Glutamatergic neuron (in vitro differentiated cells): Measurements from ENCODE around the gene FARS2. TPM values are rescaled to one million over a fixed set of nuclear protein-coding genes. Genes with fewer than 3 reads are reported as not detected.

Experiments used
- DNase-seq: peaks from one replicate; pipeline ENCODE4 v3.0.0; 2022
- H3K27ac Mint-ChIP-seq: one replicate; pipeline ENCODE4 v1.8.0; 2020; ENCODE audit warnings: mild to moderate bottlenecking, mixed read lengths, inconsistent platforms; ENCODE audit not compliant: unreplicated experiment
- H3K27me3 Mint-ChIP-seq: one replicate; pipeline ENCODE4 v1.8.0; 2020; ENCODE audit warnings: mild to moderate bottlenecking, moderate library complexity, mixed read lengths, inconsistent platforms; ENCODE audit not compliant: unreplicated experiment
- H3K36me3 Mint-ChIP-seq: one replicate; pipeline ENCODE4 v1.8.0; 2020; ENCODE audit warnings: mild to moderate bottlenecking, mixed read lengths, inconsistent platforms; ENCODE audit not compliant: unreplicated experiment
- H3K4me1 Mint-ChIP-seq: one replicate; pipeline ENCODE4 v1.8.0; 2020; ENCODE audit warnings: mild to moderate bottlenecking, low read depth, mixed read lengths, inconsistent platforms; ENCODE audit not compliant: unreplicated experiment
- H3K4me3 Mint-ChIP-seq: one replicate; pipeline ENCODE4 v1.8.0; 2020; ENCODE audit warnings: mild to moderate bottlenecking, mixed read lengths, inconsistent platforms; ENCODE audit not compliant: unreplicated experiment
- H3K9me3 Mint-ChIP-seq: one replicate; pipeline ENCODE4 v1.8.0; 2020; ENCODE audit warnings: mild to moderate bottlenecking, moderate library complexity, mixed read lengths, inconsistent platforms; ENCODE audit not compliant: unreplicated experiment
- total RNA-seq: library from RNA; stranded (reverse); fragmentation: NEBNext Ultra II Directional; extraction: Animal tissue kit (Norgen Biotek cat#: 25700); gene quantifications from one replicate; pipeline ENCODE4 v1.2.1, GENCODE V29; 2021; ENCODE audit not compliant: unreplicated experiment
- TF ChIP-seq, protein P1 (sequence below): fragments of 200-600 bp; sonication (generic); IDR thresholded peaks from one replicate; pipeline ENCODE4 v1.5.0; 2021; ENCODE audit not compliant: partially characterized antibody, unreplicated experiment

The FARS2 gene
- total RNA-seq, 1 donor from 2014 or later, result 14.2 TPM

DNA sequence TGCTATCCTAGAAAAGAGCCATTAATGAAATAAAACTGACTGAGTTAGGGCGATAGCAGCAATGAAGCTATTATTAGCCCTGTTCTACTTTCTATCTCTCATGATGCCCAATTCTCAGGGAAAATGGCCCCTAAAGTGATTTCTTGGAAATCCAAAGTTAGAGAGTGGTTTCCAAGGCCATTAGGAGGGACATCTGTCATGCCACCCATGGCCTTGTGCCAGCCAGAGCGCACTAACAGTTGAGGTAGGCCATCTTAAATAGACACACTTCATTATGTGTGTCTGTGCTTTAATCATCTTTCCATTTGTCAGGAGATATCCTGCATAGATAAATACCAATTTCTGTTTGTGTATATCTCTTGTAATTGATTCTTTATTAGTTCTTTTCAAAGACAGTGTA, 483.8 kb downstream of the FARS2 start:
- H3K27ac Mint-ChIP-seq, result no peak overlapping the region
- H3K9me3 Mint-ChIP-seq, result peaks cover 2% of the 10 kb centered on the region
- H3K4me3 Mint-ChIP-seq, result no peak overlapping the region
- no peak for DNase-seq
- peaks cover 23% of the 10 kb centered on the region for H3K4me1 Mint-ChIP-seq
- peaks cover 9% of the 10 kb centered on the region for H3K36me3 Mint-ChIP-seq
- TF ChIP-seq, protein P1, sequence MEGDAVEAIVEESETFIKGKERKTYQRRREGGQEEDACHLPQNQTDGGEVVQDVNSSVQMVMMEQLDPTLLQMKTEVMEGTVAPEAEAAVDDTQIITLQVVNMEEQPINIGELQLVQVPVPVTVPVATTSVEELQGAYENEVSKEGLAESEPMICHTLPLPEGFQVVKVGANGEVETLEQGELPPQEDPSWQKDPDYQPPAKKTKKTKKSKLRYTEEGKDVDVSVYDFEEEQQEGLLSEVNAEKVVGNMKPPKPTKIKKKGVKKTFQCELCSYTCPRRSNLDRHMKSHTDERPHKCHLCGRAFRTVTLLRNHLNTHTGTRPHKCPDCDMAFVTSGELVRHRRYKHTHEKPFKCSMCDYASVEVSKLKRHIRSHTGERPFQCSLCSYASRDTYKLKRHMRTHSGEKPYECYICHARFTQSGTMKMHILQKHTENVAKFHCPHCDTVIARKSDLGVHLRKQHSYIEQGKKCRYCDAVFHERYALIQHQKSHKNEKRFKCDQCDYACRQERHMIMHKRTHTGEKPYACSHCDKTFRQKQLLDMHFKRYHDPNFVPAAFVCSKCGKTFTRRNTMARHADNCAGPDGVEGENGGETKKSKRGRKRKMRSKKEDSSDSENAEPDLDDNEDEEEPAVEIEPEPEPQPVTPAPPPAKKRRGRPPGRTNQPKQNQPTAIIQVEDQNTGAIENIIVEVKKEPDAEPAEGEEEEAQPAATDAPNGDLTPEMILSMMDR, result no peak
- H3K27me3 Mint-ChIP-seq, result peaks cover 3% of the 10 kb centered on the region

DNA sequence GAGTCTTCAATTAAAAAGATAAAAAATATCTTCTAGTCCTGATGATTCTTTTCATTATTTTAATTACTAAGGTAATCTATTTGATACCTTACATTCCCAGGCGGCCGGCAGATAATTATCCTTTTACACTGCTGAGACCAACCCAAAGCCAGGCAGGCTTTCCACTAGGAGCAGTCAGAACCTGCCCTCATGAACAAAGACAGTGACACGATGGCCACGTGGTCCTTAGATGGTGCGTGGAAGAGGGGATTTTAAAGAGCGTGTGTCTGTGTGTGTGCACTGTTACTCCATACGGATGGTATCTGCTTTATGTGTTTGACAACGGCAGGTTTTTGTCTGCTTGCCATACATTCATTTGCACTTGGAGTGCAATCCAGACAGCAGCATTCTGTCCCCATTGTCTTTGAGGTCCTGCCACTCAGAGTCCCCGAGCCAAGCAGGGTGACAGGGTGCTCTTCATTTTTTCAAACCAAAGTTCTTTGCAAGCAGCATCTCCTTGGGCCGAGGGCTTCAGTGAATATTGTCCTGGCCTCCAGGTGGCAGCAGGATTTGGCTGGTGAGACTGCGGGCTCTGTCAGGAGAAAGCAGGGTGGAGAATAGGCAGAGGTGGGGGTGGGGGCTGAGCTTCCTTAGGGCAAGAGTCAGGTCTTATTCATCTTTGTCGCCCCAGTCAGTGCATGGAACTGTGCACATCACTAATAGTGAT, 484.9 kb downstream of the FARS2 start:
- Mint-ChIP-seq H3K27ac (no peak overlapping the region), H3K9me3 (peaks cover 2% of the 10 kb centered on the region), H3K36me3 (peaks cover 13% of the 10 kb centered on the region), H3K27me3 (peaks cover 3% of the 10 kb centered on the region), H3K4me3 (no peak overlapping the region), H3K4me1 (peaks cover 19% of the 10 kb centered on the region)
- DNase-seq, result peak; percentile 46
- TF ChIP-seq, protein P1, result no peak

DNA sequence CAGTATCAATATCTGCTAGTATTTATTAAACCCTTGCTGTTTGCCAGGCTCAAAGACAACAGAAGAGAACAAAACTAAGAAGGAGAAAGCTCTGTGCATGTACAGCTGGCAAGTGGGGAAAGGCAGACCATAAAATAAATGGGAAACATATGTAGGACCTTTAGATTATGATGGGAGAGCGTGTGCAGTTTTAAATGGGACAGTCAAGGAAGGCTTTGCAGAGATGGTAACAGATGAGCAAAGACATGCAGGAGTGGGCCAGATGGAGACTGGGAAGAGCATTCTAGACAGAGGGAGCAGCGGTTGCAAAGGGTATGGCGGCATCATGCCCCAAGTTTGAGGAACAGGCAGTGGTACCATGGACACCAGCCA, 485.4 kb downstream of the FARS2 start:
- Mint-ChIP-seq H3K36me3 (peaks cover 13% of the 10 kb centered on the region), H3K4me1 (peaks cover 22% of the 10 kb centered on the region), H3K4me3 (no peak overlapping the region), H3K9me3 (peaks cover 2% of the 10 kb centered on the region), H3K27me3 (peaks cover 3% of the 10 kb centered on the region), H3K27ac (no peak overlapping the region)
- no peak for DNase-seq
- TF ChIP-seq, protein P1, result no peak

DNA sequence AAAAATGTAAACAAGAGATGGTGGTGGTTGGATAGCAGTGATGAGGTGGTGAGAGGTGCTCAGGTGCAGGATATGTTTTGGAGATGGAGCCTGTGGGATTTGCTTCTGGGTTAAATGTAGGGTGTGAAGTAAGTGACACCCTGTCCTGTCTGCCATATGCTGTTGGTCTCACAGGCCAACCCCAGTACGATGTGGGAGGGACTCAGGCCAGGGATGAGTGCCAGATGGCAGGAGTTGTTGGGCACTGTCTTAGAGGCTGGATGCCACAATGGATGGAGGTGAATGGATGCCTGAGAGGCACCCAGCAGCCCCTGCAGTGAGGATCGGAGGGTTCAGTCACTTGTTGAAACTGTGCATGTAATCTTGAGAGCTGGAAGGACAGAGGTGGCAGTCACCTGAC, 486.1 kb downstream of the FARS2 start:
- TF ChIP-seq, protein P1, result no peak
- Mint-ChIP-seq H3K4me1 (peaks cover 29% of the 10 kb centered on the region), H3K36me3 (peaks cover 13% of the 10 kb centered on the region), H3K27me3 (peaks cover 3% of the 10 kb centered on the region), H3K27ac (no peak overlapping the region), H3K4me3 (no peak overlapping the region), H3K9me3 (peaks cover 2% of the 10 kb centered on the region)
- DNase-seq, result no peak

DNA sequence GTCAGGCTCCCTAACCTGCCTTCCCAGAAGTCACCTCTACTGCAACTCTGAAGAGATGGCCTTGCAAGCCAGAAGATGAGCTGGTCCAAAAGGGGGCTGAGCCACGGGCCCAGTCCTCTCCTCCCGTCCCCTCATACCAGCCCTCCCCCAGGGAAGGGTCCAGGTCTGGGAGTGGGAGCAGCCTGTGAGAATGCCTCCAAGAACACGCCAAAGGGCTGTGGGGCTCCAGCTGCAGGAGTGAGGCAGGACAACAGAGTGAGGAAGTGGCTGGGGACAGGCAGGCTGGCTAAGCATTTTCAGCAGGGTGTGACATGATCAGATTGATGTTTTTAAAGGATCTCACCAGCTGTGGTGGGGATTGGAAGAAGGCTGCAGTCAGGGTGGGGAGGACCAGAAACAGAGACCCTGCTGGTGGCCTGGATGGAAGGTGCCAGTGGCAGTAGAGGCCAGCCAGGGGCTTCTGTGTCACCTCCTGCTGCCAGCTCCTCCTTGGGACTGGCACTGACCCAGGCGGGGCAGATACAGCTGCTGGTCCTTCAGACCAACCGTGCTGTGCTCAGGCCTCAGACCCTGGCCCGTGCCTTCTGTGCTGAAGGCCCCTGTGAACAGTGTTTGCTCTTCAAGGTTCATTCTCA, 487.8 kb downstream of the FARS2 start:
- H3K9me3 Mint-ChIP-seq, result peaks cover 8% of the 10 kb centered on the region
- H3K27ac Mint-ChIP-seq, result no peak overlapping the region
- TF ChIP-seq, protein P1, result no peak
- no peak for DNase-seq
- no peak overlapping the region for H3K4me3 Mint-ChIP-seq
- peaks cover 23% of the 10 kb centered on the region for H3K4me1 Mint-ChIP-seq
- peaks cover 3% of the 10 kb centered on the region for H3K27me3 Mint-ChIP-seq
- H3K36me3 Mint-ChIP-seq, result peaks cover 9% of the 10 kb centered on the region
